Ureter (tissue), 1 donor: Measurements from ENCODE around the gene NIFK. TPM values are rescaled to one million over a fixed set of nuclear protein-coding genes. Genes with fewer than 3 reads are reported as not detected.
"Not testable (repeated sequence)": the region's sequence is repeated elsewhere in the genome, so short reads cannot be mapped to it uniquely, and the experiment has no call there.

Experiments
- DNase-seq: peaks from one replicate; pipeline ENCODE4 v3.0.0-alpha.2; 2020; ENCODE audit warnings: low spot score
- total RNA-seq: library from RNA; stranded (reverse); gene quantifications from one replicate; pipeline ENCODE4 v1.2.4, GENCODE V29; 2023
- donor health status: DM: yes; HTN: yes; CAD: no.

Gene NIFK
- total RNA-seq, 1 donor from 2014 or later = 92.3 TPM

DNA sequence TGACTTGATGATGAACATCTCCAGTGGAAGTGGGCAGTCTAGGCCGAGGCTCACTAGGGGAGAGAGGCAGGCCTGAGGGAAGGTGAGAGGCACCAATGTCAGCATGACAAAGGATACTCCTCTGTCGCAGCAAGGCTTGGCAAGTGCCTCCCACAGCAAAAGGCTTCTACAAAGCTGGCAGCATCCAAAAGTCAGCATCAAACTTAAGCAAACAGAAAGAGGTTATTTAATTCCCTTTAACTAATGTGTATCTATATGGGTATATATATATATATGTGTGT, 41.6 kb downstream of the NIFK start:
- no peak for DNase-seq

DNA sequence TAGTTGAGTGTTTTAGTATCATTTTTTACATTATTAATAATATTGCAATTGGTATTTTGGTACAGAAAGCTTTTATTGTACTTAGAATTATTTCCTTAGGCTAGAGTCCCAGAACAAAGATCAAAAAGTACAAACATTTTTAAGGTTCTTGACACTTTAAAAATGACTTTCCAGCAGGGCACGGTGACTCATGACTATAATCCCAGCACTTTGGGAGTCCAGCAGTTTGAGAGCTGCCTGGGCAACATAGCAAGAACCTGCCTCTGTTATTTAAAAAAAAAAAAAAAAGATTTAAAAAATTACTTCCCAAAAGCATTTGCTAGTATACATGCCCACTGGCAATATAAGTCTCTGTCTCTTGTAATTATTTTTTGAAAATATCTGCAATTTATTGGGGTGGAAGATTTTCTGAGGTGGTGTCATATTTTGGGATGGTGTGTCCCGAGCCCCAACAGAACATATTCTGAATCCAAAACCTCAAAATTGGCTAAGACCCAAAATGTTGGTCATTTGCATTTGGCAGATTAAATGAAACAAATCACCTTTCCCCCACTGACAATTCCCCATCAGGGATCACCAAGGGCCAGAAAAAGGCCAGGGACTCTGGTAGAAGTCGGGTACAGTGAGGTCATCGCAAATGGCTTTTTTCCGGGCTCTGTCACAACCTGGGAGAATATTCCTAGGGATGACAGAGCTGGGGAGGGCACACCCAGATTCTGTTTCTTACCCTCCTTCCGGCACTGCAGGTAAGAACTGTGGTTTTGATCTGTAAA, 42.1 kb downstream of the NIFK start:
- no peak for DNase-seq

DNA sequence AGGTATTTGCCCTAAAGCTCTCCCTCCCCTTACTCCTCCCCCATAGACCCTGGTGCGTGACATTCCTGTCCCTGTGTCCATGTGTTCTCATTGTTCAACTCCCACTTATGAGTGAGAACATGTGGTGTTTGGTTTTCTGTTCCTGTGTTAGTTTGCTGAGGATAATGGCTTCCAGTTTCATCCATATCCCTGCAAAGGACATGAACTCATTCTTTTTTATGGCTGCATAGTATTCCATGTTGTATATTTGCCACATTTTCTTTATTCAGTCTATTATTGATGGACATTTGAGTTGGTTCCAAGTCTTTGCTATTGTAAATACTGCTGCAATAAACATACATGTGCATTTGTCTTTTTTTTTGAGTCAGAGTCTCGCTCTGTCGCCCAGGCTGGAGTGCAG, 46.1 kb downstream of the NIFK start:
- DNase-seq = not testable (repeated sequence)

DNA sequence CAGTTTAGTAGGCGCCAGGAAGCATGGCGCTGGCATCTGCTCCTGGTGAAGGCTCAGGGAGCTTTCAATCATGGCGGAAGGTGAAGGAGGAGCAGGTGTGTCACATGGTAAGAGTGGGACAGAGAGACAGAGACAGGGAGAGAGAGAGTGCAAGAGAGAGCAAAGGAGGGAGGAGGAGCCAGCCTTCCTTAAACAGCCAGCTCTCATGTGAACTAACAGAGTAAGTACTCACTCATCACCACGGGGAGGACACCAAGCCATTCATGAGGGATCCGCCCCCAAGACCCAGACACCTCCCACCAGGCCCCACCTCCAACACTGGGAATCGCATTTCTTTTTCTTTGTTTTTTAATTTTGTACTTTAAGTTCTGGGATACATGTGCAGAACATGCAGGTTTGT, 46.6 kb downstream of the NIFK start:
- DNase-seq = no peak

DNA sequence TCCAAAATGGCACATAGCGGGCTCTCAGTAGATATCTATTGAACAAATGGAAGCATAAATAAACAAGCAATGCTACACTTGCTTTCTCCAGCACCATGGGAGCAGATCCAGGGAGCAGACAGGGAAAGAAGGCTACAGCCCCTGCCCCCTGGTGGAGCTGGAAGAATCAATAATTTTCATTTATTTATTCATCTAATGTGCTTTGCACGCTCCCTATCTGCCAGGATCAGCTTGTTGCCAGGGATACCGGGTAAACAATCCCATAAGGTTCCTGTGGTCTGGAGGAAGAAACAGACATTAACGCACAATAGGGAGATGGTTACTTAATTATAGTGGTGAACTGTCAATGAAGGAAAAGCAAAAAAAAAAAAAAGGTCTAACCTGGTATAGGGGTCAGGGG, 47.3 kb downstream of the NIFK start:
- DNase-seq = peak; percentile 51

DNA sequence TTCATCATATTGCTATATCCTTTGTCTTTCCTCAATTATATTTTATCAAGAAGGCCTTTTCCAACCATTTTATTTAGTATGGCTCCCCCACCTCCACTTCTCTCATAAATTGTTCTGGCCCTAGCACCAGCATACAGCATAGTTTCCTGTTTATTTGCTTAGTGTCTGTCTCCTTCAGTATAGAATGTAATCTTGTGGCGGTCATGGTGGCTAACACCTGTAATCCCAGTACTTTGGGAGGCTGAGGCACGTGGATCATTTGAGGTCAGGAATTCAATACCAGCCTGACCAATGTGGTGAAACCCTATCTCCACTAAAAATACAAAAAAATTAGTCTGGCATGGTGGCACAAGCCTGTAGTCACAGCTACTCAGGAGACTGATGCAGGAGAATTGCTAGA, 47.9 kb downstream of the NIFK start:
- no peak for DNase-seq

DNA sequence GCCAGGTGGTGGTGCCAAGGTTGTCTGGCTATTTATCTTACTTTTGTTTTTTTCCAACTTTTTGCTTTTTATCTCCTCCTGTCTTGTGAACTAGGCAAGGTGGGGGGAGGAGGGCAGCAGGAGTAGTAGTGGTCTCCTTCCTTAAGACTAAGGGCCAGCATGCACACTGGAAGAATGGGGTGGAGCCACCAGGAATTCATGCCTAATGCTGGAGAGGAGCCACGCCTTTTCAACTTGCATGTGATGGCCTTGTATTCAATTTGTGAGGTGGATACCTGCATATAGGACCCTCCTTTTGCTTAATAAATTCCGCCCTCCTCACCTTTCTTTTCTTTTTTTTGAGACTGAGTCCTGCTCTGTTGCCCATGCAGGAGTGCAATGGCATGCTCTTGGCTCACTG, 49.8 kb downstream of the NIFK start:
- no peak for DNase-seq

DNA sequence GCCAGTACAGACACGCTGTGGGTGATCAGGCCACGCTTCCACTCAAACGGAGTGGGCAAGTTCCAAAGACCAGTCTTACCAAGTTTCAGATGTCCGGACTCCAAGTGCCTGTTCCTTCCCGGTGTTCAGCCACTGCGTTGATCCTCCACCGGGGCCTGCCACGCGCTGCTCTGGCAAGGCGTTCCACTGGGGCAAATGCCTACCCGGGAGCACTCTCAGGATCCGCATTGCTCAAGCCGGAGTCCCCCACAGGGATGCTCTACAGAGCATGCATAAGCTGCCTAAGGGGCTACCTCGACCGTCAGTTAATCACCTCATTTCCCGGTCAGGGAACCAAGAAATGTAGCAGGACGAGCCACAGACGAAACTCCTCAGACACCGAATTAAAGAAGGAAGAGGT, 50.5 kb downstream of the NIFK start:
- DNase-seq = no peak

DNA sequence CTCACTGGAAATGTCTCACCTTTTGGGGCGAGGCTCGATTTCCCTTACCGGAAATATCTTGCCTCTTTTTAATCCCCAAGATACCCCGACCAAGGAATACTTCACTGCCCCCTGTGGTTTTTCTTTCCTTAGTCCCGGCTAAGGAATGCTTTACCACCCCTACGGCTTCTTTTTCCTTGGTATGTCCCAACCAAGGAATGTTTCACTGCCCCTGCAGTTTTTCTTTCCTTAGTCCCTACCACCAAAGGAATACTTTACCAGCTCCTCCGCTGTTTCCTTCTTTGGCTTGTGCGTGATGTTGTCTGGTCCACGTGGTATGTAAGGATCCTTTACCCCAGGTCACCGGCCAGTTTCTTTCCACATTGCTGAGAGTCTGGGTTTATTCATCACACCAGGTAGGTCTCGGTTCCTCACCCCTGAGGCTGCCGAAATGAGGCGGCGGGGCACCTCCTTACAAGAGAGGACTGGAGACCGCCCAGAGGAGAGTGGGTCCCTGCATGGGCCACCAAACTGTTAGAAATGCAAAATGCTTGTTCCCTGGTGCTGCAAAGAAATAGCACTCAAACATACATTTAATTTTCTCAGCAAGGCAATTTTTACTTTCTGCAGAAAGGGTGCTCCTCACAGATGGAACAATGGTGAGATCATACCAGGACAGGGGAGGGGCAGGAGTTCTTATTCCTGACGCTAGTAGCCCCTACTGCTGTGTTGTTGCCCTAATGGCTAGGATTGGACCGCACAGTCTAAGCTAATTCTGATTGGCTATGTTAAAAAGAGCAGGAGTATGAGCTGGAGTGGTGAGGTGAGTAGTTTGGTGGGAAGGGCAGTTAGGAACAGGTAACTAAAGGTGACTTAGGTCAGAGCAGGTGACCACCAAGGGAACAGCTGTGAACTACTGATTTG, 54.0 kb downstream of the NIFK start:
- DNase-seq = no peak

DNA sequence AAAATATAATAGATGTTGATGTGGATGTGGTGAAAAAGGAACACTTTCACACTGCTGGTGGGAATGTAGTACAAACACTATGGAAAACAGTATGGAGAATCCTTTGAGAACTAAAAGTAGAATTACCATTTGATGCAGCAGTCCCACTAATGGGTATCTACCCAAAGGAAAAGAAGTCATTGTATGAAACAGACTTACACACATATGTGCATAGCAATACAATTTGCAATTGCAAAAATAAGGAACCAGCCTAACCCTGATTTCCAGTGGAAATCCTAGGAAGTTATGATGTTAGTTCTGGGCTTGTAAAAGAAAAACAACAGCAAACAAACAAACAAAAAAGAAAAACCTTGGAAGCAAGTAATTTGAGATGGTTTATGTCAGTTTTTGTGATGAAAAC, 58.8 kb downstream of the NIFK start:
- DNase-seq = no peak

Other genes starting within 250 kb of the NIFK start
- gene RNU4ATAC, start 206.0 kb downstream of the NIFK start, total RNA-seq = not detected
- 74.8 TPM for gene CLASP1, start 87.4 kb downstream of the NIFK start, total RNA-seq
- gene TSN, start 18.8 kb upstream of the NIFK start, total RNA-seq = 66.6 TPM